SK-N-SH (cell line): ENCODE results near the gene CACNB3. TPM values are rescaled to one million over a fixed set of nuclear protein-coding genes. Genes with fewer than 3 reads are reported as not detected.

Experiments used
- CTCF ChIA-PET: fragments of 300-600, 350-600 bp; formaldehyde crosslinking; extraction: SDS; loops from one replicate; lab custom pipeline; 2021; lab: Yijun Ruan, JAX
- POLR2A ChIA-PET: fragments of 350-600 bp; sonication (Branson Sonifier 250); formaldehyde crosslinking; extraction: SDS; loops from one replicate; lab custom pipeline; 2020; ENCODE audit warnings: antibody characterized with exemption, inconsistent platforms; lab: Yijun Ruan, JAX
- DNase-seq: peaks from one replicate; pipeline ENCODE4 v3.0.0; 2012
- H2AFZ ChIP-seq: fragments of 200-600 bp; sonication (generic); 2 replicates; pipeline ENCODE4 v1.8.1; 2016; ENCODE audit warnings: antibody characterized with exemption, mild to moderate bottlenecking, low read depth
- H3F3A ChIP-seq: fragments of 200-600 bp; sonication (generic); replicated peaks from 2 replicates; pipeline ENCODE3; 2016; ENCODE audit warnings: antibody characterized with exemption, mild to moderate bottlenecking; ENCODE audit not compliant: insufficient read depth
- H3K27ac ChIP-seq, 2 experiments: fragments of 200-500 bp in 1 of 2; fragments of 200-600 bp in 1 of 2; sonication (Bioruptor generic) in 1 of 2; sonication (generic), shearing (Covaris generic) in 1 of 2; 2 replicates each; pipeline versions ENCODE4 v1.5.1 to v1.6.1; 2014 to 2016; ENCODE audit warnings: low read depth in 2 of 2, inconsistent platforms in 1 of 2, low read length in 1 of 2, mild to moderate bottlenecking in 1 of 2, mixed read lengths in 1 of 2
- H3K27me3 ChIP-seq: fragments of 200-600 bp; sonication (generic), shearing (Covaris generic); 2 replicates; pipeline ENCODE4 v1.6.1; 2016; ENCODE audit warnings: mixed run types; ENCODE audit not compliant: insufficient read depth
- H3K36me3 ChIP-seq, 2 experiments: fragments of 200-500 bp in 1 of 2; fragments of 200-600 bp in 1 of 2; sonication (Bioruptor generic) in 1 of 2; sonication (generic) in 1 of 2; replicated peaks in 1 of 2; 2 replicates each; pipeline versions ENCODE3 to v1.5.1; 2014 to 2016; ENCODE audit warnings: low read length in 1 of 2, mild to moderate bottlenecking in 1 of 2; ENCODE audit not compliant: insufficient read depth in 2 of 2, control insufficient read depth in 1 of 2
- H3K4me1 ChIP-seq, 2 experiments: fragments of 200-500 bp in 1 of 2; fragments of 200-600 bp in 1 of 2; sonication (Bioruptor generic) in 1 of 2; sonication (generic), shearing (Covaris generic) in 1 of 2; 2 replicates each; pipeline versions ENCODE4 v1.5.1 to v1.6.1; 2014 to 2016; ENCODE audit warnings: low read depth in 1 of 2, low read length in 1 of 2, mixed run types in 1 of 2; ENCODE audit not compliant: insufficient read depth in 2 of 2, control insufficient read depth in 1 of 2
- H3K4me2 ChIP-seq: fragments of 200-600 bp; sonication (generic), shearing (Covaris generic); 2 replicates; pipeline ENCODE4 v1.6.1; 2017; ENCODE audit warnings: mixed run types
- H3K4me3 ChIP-seq, 2 experiments: fragments of 200-500 bp in 1 of 2; fragments of 200-600 bp in 1 of 2; sonication (Bioruptor generic) in 1 of 2; sonication (generic), shearing (Covaris generic) in 1 of 2; 2 replicates each; pipeline versions ENCODE4 v1.5.1 to v1.8.1; 2014 to 2016; ENCODE audit warnings: low read depth in 2 of 2, inconsistent platforms in 1 of 2, low read length in 1 of 2, mild to moderate bottlenecking in 1 of 2, mixed read lengths in 1 of 2, moderate library complexity in 1 of 2
- H3K79me2 ChIP-seq: fragments of 200-600 bp; sonication (generic); 2 replicates; pipeline ENCODE4 v1.8.1; 2017; ENCODE audit warnings: mild to moderate bottlenecking; ENCODE audit not compliant: insufficient read depth
- H3K9ac ChIP-seq: fragments of 200-600 bp; sonication (generic); 2 replicates; pipeline ENCODE4 v1.6.1; 2017; ENCODE audit warnings: mixed run types
- H3K9me2 ChIP-seq: fragments of 200-600 bp; sonication (generic); 2 replicates; pipeline ENCODE4 v1.6.1; 2017; ENCODE audit warnings: mixed run types
- H3K9me3 ChIP-seq: fragments of 200-600 bp; sonication (generic); 2 replicates; pipeline ENCODE4 v1.6.1; 2017; ENCODE audit warnings: mixed run types, mild to moderate bottlenecking, moderate library complexity
- H4K20me1 ChIP-seq: fragments of 200-600 bp; sonication (generic); 2 replicates; pipeline ENCODE4 v1.6.1; 2017; ENCODE audit warnings: mild to moderate bottlenecking, mixed run types; ENCODE audit not compliant: insufficient read depth
- CHD2 ChIP-seq: fragments of 150-350 bp; IDR thresholded peaks from 2 replicates; pipeline ENCODE4 v1.6.1; 2018; ENCODE audit warnings: low read length; ENCODE audit not compliant: partially characterized antibody
- ELF1 ChIP-seq: IDR thresholded peaks from 2 replicates; pipeline ENCODE4 v1.4.0; 2012
- EP300 ChIP-seq, 2 experiments: IDR thresholded peaks; 2 replicates each; pipeline versions ENCODE4 v1.4.0 to v1.6.1; 2012; ENCODE audit warnings: borderline replicate concordance in 1 of 2, low read depth in 1 of 2, low read length in 1 of 2
- FOSL2 ChIP-seq: IDR thresholded peaks from 2 replicates; pipeline ENCODE4 v1.4.0; 2012; ENCODE audit warnings: low read depth, mild to moderate bottlenecking, moderate library complexity, borderline replicate concordance
- GABPA ChIP-seq: IDR thresholded peaks from 2 replicates; pipeline ENCODE4 v1.4.0; 2012; ENCODE audit warnings: low read depth, mild to moderate bottlenecking
- GATA2 ChIP-seq: sonication (generic); formaldehyde crosslinking; IDR thresholded peaks from 2 replicates; pipeline ENCODE4 v1.5.0; 2020; ENCODE audit warnings: mild to moderate bottlenecking, missing genetic modification reagents
- MAX ChIP-seq: IDR thresholded peaks from 2 replicates; pipeline ENCODE4 v1.4.0; 2012; ENCODE audit warnings: low read depth
- MEF2A ChIP-seq: IDR thresholded peaks from 2 replicates; pipeline ENCODE4 v1.4.0; 2012; ENCODE audit warnings: low read depth, borderline replicate concordance
- MXI1 ChIP-seq: IDR thresholded peaks from 2 replicates; pipeline ENCODE4 v1.6.1; 2012; ENCODE audit warnings: mild to moderate bottlenecking, low read depth, low read length, improper control_type of control experiment
- NFIC ChIP-seq: IDR thresholded peaks from 2 replicates; pipeline ENCODE4 v1.4.0; 2012; ENCODE audit warnings: borderline replicate concordance
- NRF1 ChIP-seq: IDR thresholded peaks from 2 replicates; pipeline ENCODE4 v1.6.1; 2012; ENCODE audit warnings: low read depth, mild to moderate bottlenecking, low read length
- POLR2AphosphoS5 ChIP-seq: IDR thresholded peaks from 2 replicates; pipeline ENCODE4 v1.6.1; 2012; ENCODE audit warnings: low read depth, low read length
- RXRA ChIP-seq: IDR thresholded peaks from 2 replicates; pipeline ENCODE4 v1.4.0; 2012; ENCODE audit warnings: low read depth, mild to moderate bottlenecking, borderline replicate concordance
- SIN3A ChIP-seq: IDR thresholded peaks from 2 replicates; pipeline ENCODE4 v1.6.1; 2012; ENCODE audit warnings: low read depth, mild to moderate bottlenecking, low read length, moderate library complexity, borderline replicate concordance
- SMC3 ChIP-seq: IDR thresholded peaks from 2 replicates; pipeline ENCODE4 v1.6.1; 2012; ENCODE audit warnings: low read depth, low read length, improper control_type of control experiment
- TAF1 ChIP-seq: IDR thresholded peaks from 2 replicates; pipeline ENCODE4 v1.6.1; 2012; ENCODE audit warnings: low read depth, mild to moderate bottlenecking, low read length, moderate library complexity, borderline replicate concordance
- TEAD4 ChIP-seq: IDR thresholded peaks from 2 replicates; pipeline ENCODE4 v1.4.0; 2012; ENCODE audit warnings: mild to moderate bottlenecking, borderline replicate concordance; ENCODE audit not compliant: insufficient read depth
- USF2 ChIP-seq: fragments of 150-350 bp; IDR thresholded peaks from 2 replicates; pipeline ENCODE4 v1.6.1; 2017; ENCODE audit warnings: antibody characterized with exemption, low read length, low read depth, borderline replicate concordance
- YY1 ChIP-seq: IDR thresholded peaks from 2 replicates; pipeline ENCODE4 v1.4.0; 2012; ENCODE audit warnings: low read depth, mild to moderate bottlenecking
- WGBS: methylation state at CpG from one replicate; pipeline ENCODE4 v1.1.6; 2017; ENCODE audit warnings: low lambda C conversion rate; 5-methylcytosine and 5-hydroxymethylcytosine counted together
- polyA plus RNA-seq, 3 experiments: library from polyadenylated mRNA; depleted of rRNA; stranded (reverse); fragments of >200 nt; gene quantifications; 2 replicates each; pipeline ENCODE4 v1.2.3, GENCODE V29; 2012
- TF ChIP-seq, protein P1 (sequence below): fragments of 200-600 bp; sonication (generic); IDR thresholded peaks from 2 replicates; pipeline ENCODE4 v1.6.1; 2017; ENCODE audit warnings: antibody characterized with exemption, mild to moderate bottlenecking, moderate library complexity

Gene CACNB3
- polyA plus RNA-seq, 1 of the 3 experiments (the other 2 are of a cell fraction): 34.6 TPM

DNA sequence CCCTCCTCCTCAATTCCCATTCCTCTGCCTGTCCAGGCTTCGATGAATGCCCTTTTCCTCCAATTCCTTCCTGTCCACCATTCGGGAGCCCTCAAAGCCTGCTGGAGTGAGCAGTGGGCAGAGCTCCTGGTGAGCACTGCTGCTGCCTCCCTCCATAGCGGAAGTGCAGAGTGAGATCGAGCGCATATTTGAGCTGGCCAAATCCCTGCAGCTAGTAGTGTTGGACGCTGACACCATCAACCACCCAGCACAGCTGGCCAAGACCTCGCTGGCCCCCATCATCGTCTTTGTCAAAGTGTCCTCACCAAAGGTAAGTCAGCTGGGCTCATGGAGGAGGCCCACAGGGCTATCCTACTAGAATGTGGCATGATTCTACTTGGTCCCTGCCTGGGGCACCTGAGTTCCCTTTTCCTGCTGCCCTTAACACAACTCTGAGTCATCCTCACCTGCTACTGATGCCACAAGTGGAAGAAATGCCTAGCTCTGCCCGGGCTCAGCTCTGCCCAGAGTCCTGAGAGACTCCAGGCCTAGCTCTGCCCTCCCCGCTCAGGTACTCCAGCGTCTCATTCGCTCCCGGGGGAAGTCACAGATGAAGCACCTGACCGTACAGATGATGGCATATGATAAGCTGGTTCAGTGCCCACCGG lies 8.0 kb downstream of the CACNB3 start:
- CTCF ChIA-PET: interaction anchor here (1.1 to 3.0 kb wide), 6 partner anchors 8 to 170 kb away, joined by 3 to 16 read pairs (median 10); partner anchors contain the start of genes CACNB3 and DDX23
- peaks cover 3 to 84% of the 10 kb centered on the region in 2 experiments for H3K36me3 ChIP-seq

More for the DNA sequence above, 8.0 kb downstream of the CACNB3 start:
- Histone ChIP-seq H3K9ac (no peak overlapping the region), H3K9me2 (no peaks in the 10 kb centered on the region), H2AFZ (no peak overlapping the region), H3K4me2 (no peak overlapping the region), H3F3A (no peaks in the 10 kb centered on the region), H3K9me3 (no peaks in the 10 kb centered on the region), H3K79me2 (no peaks in the 10 kb centered on the region), H3K27me3 (no peaks in the 10 kb centered on the region), H3K27ac (no peak overlapping the region), H3K4me1 (no peaks in the 10 kb centered on the region; a peak in 1 of 4 replicates), H4K20me1 (peaks cover 11% of the 10 kb centered on the region; the same call in 1 of the 2 replicates), H3K4me3 (no peak overlapping the region)
- TF ChIP-seq TAF1: no peak
- no peak for TF ChIP-seq EP300 (IDR thresholded peaks at IDR 0.05; ENCODE audit: borderline replicate concordance in 1 of 2, low read depth in 1 of 2, low read length in 1 of 2)
- TF ChIP-seq NRF1: no peak
- no peak for TF ChIP-seq SMC3
- no peak for TF ChIP-seq GABPA
- TF ChIP-seq TEAD4: no peak
- no peak for TF ChIP-seq FOSL2
- TF ChIP-seq MAX: no peak
- TF ChIP-seq SIN3A: no peak
- TF ChIP-seq YY1: no peak
- TF ChIP-seq NFIC: no peak
- TF ChIP-seq MXI1: no peak
- TF ChIP-seq MEF2A: no peak
- no peak for TF ChIP-seq USF2
- TF ChIP-seq CHD2: no peak
- TF ChIP-seq, protein P1, sequence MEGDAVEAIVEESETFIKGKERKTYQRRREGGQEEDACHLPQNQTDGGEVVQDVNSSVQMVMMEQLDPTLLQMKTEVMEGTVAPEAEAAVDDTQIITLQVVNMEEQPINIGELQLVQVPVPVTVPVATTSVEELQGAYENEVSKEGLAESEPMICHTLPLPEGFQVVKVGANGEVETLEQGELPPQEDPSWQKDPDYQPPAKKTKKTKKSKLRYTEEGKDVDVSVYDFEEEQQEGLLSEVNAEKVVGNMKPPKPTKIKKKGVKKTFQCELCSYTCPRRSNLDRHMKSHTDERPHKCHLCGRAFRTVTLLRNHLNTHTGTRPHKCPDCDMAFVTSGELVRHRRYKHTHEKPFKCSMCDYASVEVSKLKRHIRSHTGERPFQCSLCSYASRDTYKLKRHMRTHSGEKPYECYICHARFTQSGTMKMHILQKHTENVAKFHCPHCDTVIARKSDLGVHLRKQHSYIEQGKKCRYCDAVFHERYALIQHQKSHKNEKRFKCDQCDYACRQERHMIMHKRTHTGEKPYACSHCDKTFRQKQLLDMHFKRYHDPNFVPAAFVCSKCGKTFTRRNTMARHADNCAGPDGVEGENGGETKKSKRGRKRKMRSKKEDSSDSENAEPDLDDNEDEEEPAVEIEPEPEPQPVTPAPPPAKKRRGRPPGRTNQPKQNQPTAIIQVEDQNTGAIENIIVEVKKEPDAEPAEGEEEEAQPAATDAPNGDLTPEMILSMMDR: no peak
- no peak for TF ChIP-seq RXRA
- TF ChIP-seq GATA2 (CRISPR knock-in tag): no peak
- no peak for TF ChIP-seq POLR2AphosphoS5
- TF ChIP-seq ELF1: no peak
- POLR2A ChIA-PET: no interaction called here
- WGBS: 85% methylated on average over 14 of the region's 15 CpGs
- DNase-seq: no peak
